ENCODE data around the gene ZSWIM3. TPM values are rescaled to one million over a fixed set of nuclear protein-coding genes. Genes with fewer than 3 reads are reported as not detected.
A peak's percentile ranks its signal among the peaks of the same experiment; 100 is the strongest.

Gene ZSWIM3
- total and polyA plus RNA-seq, 2 of the 13 experiments (the other 11 are each of a cell fraction or from before 2014, with no cell fraction given): 5.2 to 5.8 TPM

DNA sequence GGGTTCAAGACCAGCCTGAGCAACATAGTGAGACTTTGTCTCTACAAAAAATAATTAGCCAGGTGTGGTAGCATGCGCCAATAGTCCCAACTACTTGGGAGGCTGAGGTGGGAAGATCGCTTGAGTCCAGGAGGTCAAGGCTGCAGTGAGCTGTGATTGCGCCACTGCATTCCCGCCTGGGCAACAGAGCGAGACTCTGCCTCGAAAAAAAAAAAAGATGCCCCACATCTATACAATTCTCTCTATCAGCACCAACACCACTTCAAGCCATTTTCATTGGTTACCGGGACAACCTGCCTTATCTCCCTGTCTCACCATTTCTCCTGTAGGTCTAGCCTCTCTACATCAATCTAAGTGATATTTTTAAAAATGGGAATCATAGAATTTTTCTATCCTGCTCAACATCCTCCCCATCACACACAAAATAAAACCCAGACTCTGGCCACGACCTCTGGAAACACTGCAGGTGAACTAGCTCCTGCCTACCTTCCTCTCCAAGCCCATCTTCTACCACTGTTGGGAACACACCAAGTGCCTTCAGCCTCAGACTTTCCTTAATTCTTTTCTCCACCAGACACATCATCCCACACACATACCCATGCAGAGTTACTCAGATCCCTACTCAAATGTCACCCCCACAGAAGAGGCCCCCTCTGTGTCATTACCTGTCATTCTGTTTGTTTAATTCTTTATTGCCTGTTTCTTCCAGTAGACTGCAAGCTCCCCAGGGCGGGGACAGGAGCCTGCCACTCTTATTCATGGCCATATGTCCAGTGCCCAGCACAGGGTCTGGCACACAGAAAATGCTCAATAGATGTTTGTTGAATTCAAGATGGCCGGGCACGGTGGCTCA, 64.1 kb downstream of the ZSWIM3 start:
- ATAC-seq (no peak), FAIRE-seq (no peak), DNase-seq (ENCODE audit: low spot score) (no peak)
- no peak overlapping the region for H2AFZ ChIP-seq (ENCODE audit: low read length)
- peaks cover 0 to under 1% of the 10 kb centered on the region in 2 experiments; a peak in 1 of 5 replicates for H3K27me3 ChIP-seq (ENCODE audit: control insufficient read depth in 1 of 2, insufficient read depth in 2 of 2, low read length in 2 of 2)
- in situ Hi-C loops (cut with HindIII; ENCODE audit: extremely low pct_ligation_motif_present, low pct_unique_long_range_greater_than_20kb) (no loop called here), intact Hi-C loops (cut with micrococcal nuclease; ENCODE audit: unreplicated experiment) (no loop called here)
- peaks cover 90% of the 10 kb centered on the region for H3K4me1 ChIP-seq (ENCODE audit: insufficient read depth, low read length)
- 19% methylated on average over 11 of the region's 11 CpGs for WGBS (ENCODE audit: low lambda C conversion rate)
- H3K79me2 ChIP-seq (ENCODE audit: insufficient read depth, low read length): no peaks in the 10 kb centered on the region
- BruUV-seq (replicated peaks): no TSS peak
- H3K27ac ChIP-seq (ENCODE audit: extremely low read length, insufficient read depth, low read length): no peak overlapping the region
- H3K36me3 ChIP-seq (replicated peaks in 1 of 2; ENCODE audit: control insufficient read depth in 1 of 2, insufficient read depth in 2 of 2, low read length in 2 of 2): no peaks in the 10 kb centered on the region
- H4K20me1 ChIP-seq (ENCODE audit: insufficient read depth, low read length): no peaks in the 10 kb centered on the region
- ChIA-PET CTCF (ENCODE audit: low intra/inter-chr PET ratio, low total read pairs) (no interaction called here), POLR2A (interaction anchor here (0.6 to 5.0 kb wide), 12 partner anchors 8 to 213 kb away, joined by 3 to 78 read pairs (median 13); partner anchors contain the start of genes CTSA, DNTTIP1, NEURL2 and PCIF1)
- 0 out of 2 replicates have a peak overlapping the region, but pooled peaks have one; percentile 48 for H3K4me2 ChIP-seq (ENCODE audit: low read depth, low read length)
- no peak overlapping the region for H3K9ac ChIP-seq (ENCODE audit: insufficient read depth, low read depth, low read length)
- no peaks in the 10 kb centered on the region for H3K9me3 ChIP-seq (ENCODE audit: low read length)
- H3K4me3 ChIP-seq (replicated peaks in 1 of 3; ENCODE audit: insufficient read depth in 1 of 3, low read depth in 2 of 3, low read length in 3 of 3): no peak overlapping the region
- TF ChIP-seq ZNF232 (CRISPR knock-in tag; IDR thresholded peaks at IDR 0.05; ENCODE audit: borderline replicate concordance) (no peak), SMYD3 (CRISPR knock-in tag; IDR thresholded peaks at IDR 0.05) (no peak), PHF20 (CRISPR knock-in tag; IDR thresholded peaks at IDR 0.05) (no peak), KLF15 (CRISPR knock-in tag; IDR thresholded peaks at IDR 0.05; ENCODE audit: borderline replicate concordance) (no peak), CC2D1A (CRISPR knock-in tag; IDR thresholded peaks at IDR 0.05) (no peak), ZNF703 (CRISPR knock-in tag; IDR thresholded peaks at IDR 0.05; ENCODE audit: borderline replicate concordance) (no peak), KDM2A (CRISPR knock-in tag; IDR thresholded peaks at IDR 0.05; ENCODE audit: borderline replicate concordance, low read depth) (0 out of 2 replicates have a peak, but pooled peaks have one; percentile 36), SALL1 (CRISPR knock-in tag; IDR thresholded peaks at IDR 0.05) (peak; percentile 40)
- TF ChIP-seq, protein P1, sequence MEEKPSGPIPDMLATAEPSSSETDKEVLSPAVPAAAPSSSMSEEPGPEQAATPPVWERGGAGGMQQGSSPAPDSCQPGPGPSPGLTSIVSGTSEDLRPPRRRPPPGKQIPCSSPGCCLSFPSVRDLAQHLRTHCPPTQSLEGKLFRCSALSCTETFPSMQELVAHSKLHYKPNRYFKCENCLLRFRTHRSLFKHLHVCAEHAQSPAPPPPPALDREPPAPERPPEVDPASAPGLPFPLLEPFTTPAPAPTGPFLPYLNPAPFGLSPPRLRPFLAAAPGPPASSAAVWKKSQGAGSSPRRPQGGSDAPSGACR (CRISPR knock-in tag; IDR thresholded peaks at IDR 0.05): no peak
- TF ChIP-seq, protein P2, sequence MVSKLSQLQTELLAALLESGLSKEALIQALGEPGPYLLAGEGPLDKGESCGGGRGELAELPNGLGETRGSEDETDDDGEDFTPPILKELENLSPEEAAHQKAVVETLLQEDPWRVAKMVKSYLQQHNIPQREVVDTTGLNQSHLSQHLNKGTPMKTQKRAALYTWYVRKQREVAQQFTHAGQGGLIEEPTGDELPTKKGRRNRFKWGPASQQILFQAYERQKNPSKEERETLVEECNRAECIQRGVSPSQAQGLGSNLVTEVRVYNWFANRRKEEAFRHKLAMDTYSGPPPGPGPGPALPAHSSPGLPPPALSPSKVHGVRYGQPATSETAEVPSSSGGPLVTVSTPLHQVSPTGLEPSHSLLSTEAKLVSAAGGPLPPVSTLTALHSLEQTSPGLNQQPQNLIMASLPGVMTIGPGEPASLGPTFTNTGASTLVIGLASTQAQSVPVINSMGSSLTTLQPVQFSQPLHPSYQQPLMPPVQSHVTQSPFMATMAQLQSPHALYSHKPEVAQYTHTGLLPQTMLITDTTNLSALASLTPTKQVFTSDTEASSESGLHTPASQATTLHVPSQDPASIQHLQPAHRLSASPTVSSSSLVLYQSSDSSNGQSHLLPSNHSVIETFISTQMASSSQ (IDR thresholded peaks at IDR 0.05; ENCODE audit: low read depth): no peak
- TF ChIP-seq, protein P2 (CRISPR knock-in tag; IDR thresholded peaks at IDR 0.05; ENCODE audit: borderline replicate concordance): no peak
- TF ChIP-seq, protein P3, sequence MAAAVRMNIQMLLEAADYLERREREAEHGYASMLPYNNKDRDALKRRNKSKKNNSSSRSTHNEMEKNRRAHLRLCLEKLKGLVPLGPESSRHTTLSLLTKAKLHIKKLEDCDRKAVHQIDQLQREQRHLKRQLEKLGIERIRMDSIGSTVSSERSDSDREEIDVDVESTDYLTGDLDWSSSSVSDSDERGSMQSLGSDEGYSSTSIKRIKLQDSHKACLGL (CRISPR knock-in tag; IDR thresholded peaks at IDR 0.05): no peak
- TF ChIP-seq, protein P4, sequence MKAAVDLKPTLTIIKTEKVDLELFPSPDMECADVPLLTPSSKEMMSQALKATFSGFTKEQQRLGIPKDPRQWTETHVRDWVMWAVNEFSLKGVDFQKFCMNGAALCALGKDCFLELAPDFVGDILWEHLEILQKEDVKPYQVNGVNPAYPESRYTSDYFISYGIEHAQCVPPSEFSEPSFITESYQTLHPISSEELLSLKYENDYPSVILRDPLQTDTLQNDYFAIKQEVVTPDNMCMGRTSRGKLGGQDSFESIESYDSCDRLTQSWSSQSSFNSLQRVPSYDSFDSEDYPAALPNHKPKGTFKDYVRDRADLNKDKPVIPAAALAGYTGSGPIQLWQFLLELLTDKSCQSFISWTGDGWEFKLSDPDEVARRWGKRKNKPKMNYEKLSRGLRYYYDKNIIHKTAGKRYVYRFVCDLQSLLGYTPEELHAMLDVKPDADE (CRISPR knock-in tag; IDR thresholded peaks at IDR 0.05): no peak
- TF ChIP-seq, protein P5, sequence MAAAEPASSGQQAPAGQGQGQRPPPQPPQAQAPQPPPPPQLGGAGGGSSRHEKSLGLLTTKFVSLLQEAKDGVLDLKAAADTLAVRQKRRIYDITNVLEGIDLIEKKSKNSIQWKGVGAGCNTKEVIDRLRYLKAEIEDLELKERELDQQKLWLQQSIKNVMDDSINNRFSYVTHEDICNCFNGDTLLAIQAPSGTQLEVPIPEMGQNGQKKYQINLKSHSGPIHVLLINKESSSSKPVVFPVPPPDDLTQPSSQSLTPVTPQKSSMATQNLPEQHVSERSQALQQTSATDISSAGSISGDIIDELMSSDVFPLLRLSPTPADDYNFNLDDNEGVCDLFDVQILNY (CRISPR knock-in tag; conservative IDR thresholded peaks at IDR 0.05): no peak

All from HepG2 (cell line).